HG03108 (cell line): ENCODE results near the gene INS.

Experiments used
- ATAC-seq: cut with Tn5 transposase; IDR thresholded peaks from one replicate; pipeline ENCODE4 v1.9.1; 2021; ENCODE audit warnings: moderate library complexity; ENCODE audit not compliant: unreplicated experiment

INS gene

GRCh38 chr11:2149864-2150847, 10.9 kb downstream of the INS start:
- ATAC-seq, result no peak

GRCh38 chr11:2149460-2149859, 11.5 kb downstream of the INS start:
- ATAC-seq, result no peak

- no peak for ATAC-seq
Observed at GRCh38 chr11:2148595-2148994, 12.4 kb downstream of the INS start.

- no peak for ATAC-seq
Observed at GRCh38 chr11:2147391-2147790, 13.6 kb downstream of the INS start.

- no peak for ATAC-seq
Observed at GRCh38 chr11:2146051-2146450, 15.0 kb downstream of the INS start.

GRCh38 chr11:2144544-2145248, 16.3 kb downstream of the INS start:
- ATAC-seq, result no peak

- no peak for ATAC-seq
Observed at GRCh38 chr11:2143799-2144543, 17.0 kb downstream of the INS start.

GRCh38 chr11:2143477-2143798, 17.6 kb downstream of the INS start:
- no peak for ATAC-seq

- no peak for ATAC-seq
Observed at GRCh38 chr11:2142762-2143202, 18.2 kb downstream of the INS start.

GRCh38 chr11:2142300-2142759, 18.7 kb downstream of the INS start:
- no peak for ATAC-seq

GRCh38 chr11:2140411-2141400, 20.3 kb downstream of the INS start:
- ATAC-seq, result no peak

- ATAC-seq, result no peak
Observed at GRCh38 chr11:2139621-2140337, 21.2 kb downstream of the INS start.

- ATAC-seq, result no peak
Observed at GRCh38 chr11:2139123-2139521, 21.9 kb downstream of the INS start, which contains the start of gene IGF2. Gene IGF2 (minus strand): TSS chr11:2139389. CDS start chr11:2135523, 3,866 bp downstream.

GRCh38 chr11:2138431-2139122, 22.4 kb downstream of the INS start:
- ATAC-seq, result no peak

- no peak for ATAC-seq
Observed at GRCh38 chr11:2138068-2138430, 23.0 kb downstream of the INS start.

GRCh38 chr11:2137202-2138067, 23.6 kb downstream of the INS start:
- no peak for ATAC-seq

- no peak for ATAC-seq
Observed at GRCh38 chr11:2136952-2137201, 24.1 kb downstream of the INS start.
